ENCODE results near the gene ATP11A.

ATP11A gene

DNA sequence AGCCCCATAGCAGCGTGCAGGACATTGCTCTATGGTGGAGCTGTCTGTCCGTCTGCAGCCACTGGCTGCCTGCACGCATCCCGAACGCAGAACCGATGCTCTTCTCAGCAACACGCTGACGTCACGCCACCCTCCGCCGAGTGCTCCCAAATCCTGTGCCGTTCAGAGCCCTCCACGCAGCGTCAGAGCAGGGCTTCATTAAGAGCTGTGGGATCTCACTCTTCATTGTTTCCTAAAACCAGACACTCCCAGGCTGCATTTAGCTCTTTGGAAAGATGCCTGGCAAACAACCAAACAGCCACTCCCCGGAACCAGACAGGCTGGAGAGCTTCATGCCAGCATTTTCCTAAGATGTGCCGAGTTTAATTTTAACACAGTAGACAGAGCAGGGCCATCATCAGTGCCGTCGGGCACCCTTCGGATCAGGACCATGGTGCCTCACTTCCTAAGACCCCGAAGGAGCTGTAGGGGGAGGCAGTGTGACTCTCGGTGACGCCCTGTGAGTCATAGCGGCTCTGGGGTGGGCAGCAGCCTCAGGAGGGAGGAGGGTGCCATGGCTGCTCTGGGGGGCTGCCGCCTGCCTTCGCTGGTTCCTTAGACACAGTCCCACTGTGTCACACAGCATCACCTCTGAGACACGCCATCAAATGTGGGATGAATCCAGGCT lies 147.7 kb downstream of the ATP11A start:
- Histone ChIP-seq H2AFZ (ENCODE audit: low read length) (no peak overlapping the region), H3K9ac (ENCODE audit: low read length) (no peak overlapping the region), H3K9me2 (replicated peaks; ENCODE audit: insufficient read depth, low read length) (no peaks in the 10 kb centered on the region), H3K4me1 (ENCODE audit: low read length) (peaks cover 8% of the 10 kb centered on the region; the same call in 1 of the 2 replicates), H4K20me1 (ENCODE audit: insufficient read depth, low read length) (no peaks in the 10 kb centered on the region), H3K36me3 (replicated peaks; ENCODE audit: insufficient read depth, low read length) (no peaks in the 10 kb centered on the region; the same call in 1 of the 2 replicates), H3K9me3 (replicated peaks; ENCODE audit: insufficient read depth, low read length) (no peaks in the 10 kb centered on the region), H3K27me3 (replicated peaks; ENCODE audit: insufficient read depth, low read length) (no peaks in the 10 kb centered on the region), H3K27ac (ENCODE audit: low read length) (no peak overlapping the region), H3K4me2 (ENCODE audit: low read depth, low read length) (no peak overlapping the region), H3F3A (ENCODE audit: insufficient read depth, low read length) (no peaks in the 10 kb centered on the region), H3K79me2 (ENCODE audit: low read length) (no peaks in the 10 kb centered on the region), H3K4me3 (ENCODE audit: low read length) (no peak overlapping the region)
- DNase-seq, result no peak
- TF ChIP-seq, protein P1, sequence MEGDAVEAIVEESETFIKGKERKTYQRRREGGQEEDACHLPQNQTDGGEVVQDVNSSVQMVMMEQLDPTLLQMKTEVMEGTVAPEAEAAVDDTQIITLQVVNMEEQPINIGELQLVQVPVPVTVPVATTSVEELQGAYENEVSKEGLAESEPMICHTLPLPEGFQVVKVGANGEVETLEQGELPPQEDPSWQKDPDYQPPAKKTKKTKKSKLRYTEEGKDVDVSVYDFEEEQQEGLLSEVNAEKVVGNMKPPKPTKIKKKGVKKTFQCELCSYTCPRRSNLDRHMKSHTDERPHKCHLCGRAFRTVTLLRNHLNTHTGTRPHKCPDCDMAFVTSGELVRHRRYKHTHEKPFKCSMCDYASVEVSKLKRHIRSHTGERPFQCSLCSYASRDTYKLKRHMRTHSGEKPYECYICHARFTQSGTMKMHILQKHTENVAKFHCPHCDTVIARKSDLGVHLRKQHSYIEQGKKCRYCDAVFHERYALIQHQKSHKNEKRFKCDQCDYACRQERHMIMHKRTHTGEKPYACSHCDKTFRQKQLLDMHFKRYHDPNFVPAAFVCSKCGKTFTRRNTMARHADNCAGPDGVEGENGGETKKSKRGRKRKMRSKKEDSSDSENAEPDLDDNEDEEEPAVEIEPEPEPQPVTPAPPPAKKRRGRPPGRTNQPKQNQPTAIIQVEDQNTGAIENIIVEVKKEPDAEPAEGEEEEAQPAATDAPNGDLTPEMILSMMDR (IDR thresholded peaks at IDR 0.05; ENCODE audit: low read length), result no peak
- TF ChIP-seq EZH2 (optimal IDR thresholded peaks at IDR 0.05; ENCODE audit: low read depth, low read length) (no peak), EZH2phosphoT487 (IDR thresholded peaks at IDR 0.05; ENCODE audit: low read length) (no peak)

DNA sequence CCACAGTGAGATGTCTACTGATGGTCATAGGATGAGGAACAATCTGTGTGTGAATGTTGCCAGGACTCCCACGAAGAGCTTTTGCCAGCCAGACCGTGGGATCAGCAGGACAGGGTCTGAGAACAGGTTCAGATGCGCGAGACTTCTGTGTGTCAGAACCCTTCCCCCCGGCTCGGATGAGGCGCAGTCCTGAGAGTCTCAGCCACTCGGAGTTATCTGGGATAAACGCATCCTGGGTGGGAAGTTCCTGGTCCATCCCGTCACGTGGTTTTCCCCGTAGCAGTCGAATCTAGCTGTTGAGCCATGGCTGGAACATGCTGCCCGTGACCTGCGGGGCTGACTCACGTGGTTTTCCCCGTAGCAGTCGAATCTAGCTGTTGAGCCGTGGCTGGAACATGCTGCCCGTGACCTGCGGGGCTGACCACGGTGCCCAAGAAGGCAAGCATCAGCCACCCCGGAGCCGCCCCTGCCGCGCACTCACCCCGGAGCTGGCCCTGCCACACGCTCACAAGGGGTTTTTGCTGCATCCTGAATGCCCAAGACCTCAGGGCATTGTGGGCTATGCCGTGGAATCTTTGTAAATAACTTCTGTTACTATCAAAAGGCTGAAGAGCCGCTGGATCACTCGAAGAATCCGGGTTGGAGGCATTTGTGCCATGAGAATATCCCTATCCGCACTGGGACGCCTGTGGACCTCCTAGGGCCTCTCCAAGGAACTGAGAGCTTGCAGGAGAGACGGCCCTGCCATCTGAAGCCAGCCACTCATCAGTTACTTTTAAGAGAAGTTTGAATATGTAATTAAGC lies 148.4 kb downstream of the ATP11A start:
- H3K4me2 ChIP-seq (ENCODE audit: low read depth, low read length), result no peak overlapping the region
- no peaks in the 10 kb centered on the region for H3K79me2 ChIP-seq (ENCODE audit: low read length)
- no peak overlapping the region for H3K4me3 ChIP-seq (ENCODE audit: low read length)

DNA sequence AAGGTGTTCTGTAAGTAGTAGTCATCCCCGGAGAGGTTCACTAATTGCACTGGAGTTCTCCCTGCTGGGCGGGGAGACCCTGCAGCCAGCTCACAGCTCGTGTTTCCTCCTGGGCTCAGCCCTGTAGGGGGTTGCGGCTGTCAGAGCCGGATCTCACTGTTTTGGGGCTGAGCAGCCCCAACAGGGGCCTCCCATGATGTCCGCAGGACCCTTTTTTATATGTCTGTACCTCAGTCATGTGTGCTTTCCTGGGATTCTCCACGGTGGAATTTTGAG lies 148.9 kb downstream of the ATP11A start:
- Histone ChIP-seq H3K36me3 (replicated peaks; ENCODE audit: insufficient read depth, low read length) (no peaks in the 10 kb centered on the region; the same call in 1 of the 2 replicates), H3K27ac (ENCODE audit: low read length) (no peak overlapping the region), H2AFZ (ENCODE audit: low read length) (no peak overlapping the region), H3K4me3 (ENCODE audit: low read length) (no peak overlapping the region), H3K4me2 (ENCODE audit: low read depth, low read length) (no peak overlapping the region), H3K4me1 (ENCODE audit: low read length) (peaks cover 9% of the 10 kb centered on the region; the same call in 1 of the 2 replicates), H3K9me3 (replicated peaks; ENCODE audit: insufficient read depth, low read length) (no peaks in the 10 kb centered on the region), H4K20me1 (ENCODE audit: insufficient read depth, low read length) (no peaks in the 10 kb centered on the region), H3F3A (ENCODE audit: insufficient read depth, low read length) (no peaks in the 10 kb centered on the region), H3K79me2 (ENCODE audit: low read length) (no peaks in the 10 kb centered on the region), H3K27me3 (replicated peaks; ENCODE audit: insufficient read depth, low read length) (no peaks in the 10 kb centered on the region), H3K9me2 (replicated peaks; ENCODE audit: insufficient read depth, low read length) (no peaks in the 10 kb centered on the region), H3K9ac (ENCODE audit: low read length) (no peak overlapping the region)
- TF ChIP-seq EZH2 (optimal IDR thresholded peaks at IDR 0.05; ENCODE audit: low read depth, low read length) (no peak), EZH2phosphoT487 (IDR thresholded peaks at IDR 0.05; ENCODE audit: low read length) (no peak)
- TF ChIP-seq, protein P1 (IDR thresholded peaks at IDR 0.05; ENCODE audit: low read length), result no peak
- DNase-seq, result no peak

More for the DNA sequence above, 148.4 kb downstream of the ATP11A start:
- no peaks in the 10 kb centered on the region; the same call in 1 of the 2 replicates for H3K36me3 ChIP-seq (replicated peaks; ENCODE audit: insufficient read depth, low read length)
- no peaks in the 10 kb centered on the region for H4K20me1 ChIP-seq (ENCODE audit: insufficient read depth, low read length)
- no peaks in the 10 kb centered on the region for H3K27me3 ChIP-seq (replicated peaks; ENCODE audit: insufficient read depth, low read length)
- H3K9ac ChIP-seq (ENCODE audit: low read length), result no peak overlapping the region
- TF ChIP-seq, protein P1 (IDR thresholded peaks at IDR 0.05; ENCODE audit: low read length), result no peak
- no peak for TF ChIP-seq EZH2phosphoT487 (IDR thresholded peaks at IDR 0.05; ENCODE audit: low read length)
- TF ChIP-seq EZH2 (optimal IDR thresholded peaks at IDR 0.05; ENCODE audit: low read depth, low read length), result no peak
- H3K9me3 ChIP-seq (replicated peaks; ENCODE audit: insufficient read depth, low read length), result no peaks in the 10 kb centered on the region
- peaks cover 9% of the 10 kb centered on the region; the same call in 1 of the 2 replicates for H3K4me1 ChIP-seq (ENCODE audit: low read length)
- H3K27ac ChIP-seq (ENCODE audit: low read length), result no peak overlapping the region
- H2AFZ ChIP-seq (ENCODE audit: low read length), result no peak overlapping the region
- H3K9me2 ChIP-seq (replicated peaks; ENCODE audit: insufficient read depth, low read length), result no peaks in the 10 kb centered on the region
- H3F3A ChIP-seq (ENCODE audit: insufficient read depth, low read length), result no peaks in the 10 kb centered on the region
- DNase-seq, result no peak
